ENCODE measurements around the gene SPO11.

The SPO11 gene

DNA sequence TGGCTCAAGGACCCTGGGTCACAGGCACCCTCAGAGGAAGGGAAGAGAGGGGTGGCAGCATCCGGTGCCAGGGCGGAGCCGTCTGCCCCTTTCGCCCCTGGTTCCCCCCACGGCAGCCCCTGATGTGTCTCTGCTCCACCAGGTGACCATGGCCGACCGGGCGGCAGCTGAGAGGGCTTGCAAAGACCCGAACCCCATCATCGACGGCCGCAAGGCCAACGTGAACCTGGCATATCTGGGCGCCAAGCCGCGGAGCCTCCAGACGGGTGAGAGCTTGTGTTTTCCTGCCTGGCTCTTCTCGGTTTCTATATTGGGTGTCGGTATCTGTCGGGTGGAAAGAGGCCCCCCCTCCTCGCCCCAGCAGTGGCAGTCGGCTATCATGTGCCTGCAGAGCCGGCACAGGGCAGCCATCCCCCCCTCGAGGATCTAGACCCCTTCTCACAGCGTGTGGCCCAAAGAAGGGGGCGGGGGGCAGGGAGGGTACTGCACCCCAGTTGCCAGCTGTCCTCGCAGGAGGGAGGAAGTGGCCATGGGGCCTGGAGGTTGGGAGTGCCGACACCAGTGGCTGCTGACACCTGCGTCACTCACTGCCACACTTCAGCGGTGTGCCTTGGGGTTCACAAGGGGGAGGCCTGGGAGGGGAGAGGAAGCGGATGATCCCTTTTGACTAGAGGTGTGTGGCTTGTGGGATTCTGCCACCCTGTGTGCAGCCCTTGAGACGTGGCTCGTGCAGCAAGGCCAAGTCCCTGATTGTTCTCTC is 63.1 kb downstream of the SPO11 start:
- DNase-seq, result peak; percentile 90

All from activated effector memory CD4-positive, alpha-beta T cell treated with anti-CD3 and anti-CD28 coated beads, Interleukin-2, amount 50 U/mL, for 16 hours (primary cell).